Pancreas (tissue), 10 donors: Measurements from ENCODE around the gene CHPF. TPM values are rescaled to one million over a fixed set of nuclear protein-coding genes. Genes with fewer than 3 reads are reported as not detected.

Experiments
- ATAC-seq, 4 donors: fragments of 200-7000 bp; cut with Tn5 transposase; one replicate each; pipeline versions ENCODE4 v1.8.0 to v1.9.1; 2020; ENCODE audit warnings: mild to moderate bottlenecking in 4 of 4, moderate library complexity in 4 of 4
- DNase-seq, 6 donors: peaks; one replicate each; pipeline ENCODE4 v3.0.0-alpha.2; 2020
- FAIRE-seq: peaks from 2 replicates; lab custom pipeline; 2012; peaks lifted over from hg19 to GRCh38; lab: Jason Lieb, UNC
- H3K27ac ChIP-seq, 4 donors: fragments of 200-600 bp; sonication (generic); 1 replicate in 3 of 4; 2 replicates in 1 of 4; pipeline versions ENCODE4 v1.5.0 to v1.8.0; 2020
- H3K27me3 ChIP-seq, 4 donors: fragments of 200-600 bp; one replicate each; pipeline ENCODE4 v1.8.0; 2021
- H3K36me3 ChIP-seq, 3 donors: fragments of 200-600 bp; sonication (generic) in 1 of 3; one replicate each; pipeline versions ENCODE4 v1.5.0 to v1.8.0; 2020 to 2021
- H3K4me1 ChIP-seq, 3 donors: fragments of 200-600 bp; one replicate each; pipeline ENCODE4 v1.8.0; 2021
- H3K4me3 ChIP-seq, 4 donors: fragments of 200-600 bp; sonication (generic) in 2 of 4; one replicate each; pipeline versions ENCODE4 v1.5.0 to v1.8.0; 2020 to 2021
- H3K9me3 ChIP-seq, 4 donors: fragments of 200-600 bp; one replicate each; pipeline ENCODE4 v1.8.0; 2021
- WGBS, 2 donors: extraction: QIAGEN DNeasy Blood & Tissue Kit; methylation state at CpG; one replicate each; pipeline ENCODE4 v1.1.7; 2013; 5-methylcytosine and 5-hydroxymethylcytosine counted together
- intact Hi-C, 3 donors: fragments of 100-400 bp; cut with DNase I; formaldehyde crosslinking; loops; one replicate each; pipeline versions ENCODE4 v1.11.1 to v1.14.2; 2022
- polyA plus RNA-seq, 2 donors: library from polyadenylated mRNA; stranded (reverse); fragments of 200-250 nt; gene quantifications; one replicate each; pipeline ENCODE4 v1.2.3, GENCODE V29; 2013
- total RNA-seq, 6 donors: library from RNA; stranded (reverse); fragmentation: NEBNext Ultra II Directional in 4 of 6; extraction: Animal tissue kit (Norgen Biotek cat#: 25700) in 4 of 6; gene quantifications; one replicate each; pipeline versions ENCODE4 v1.2.1 to v1.2.4, GENCODE V29; 2021 to 2023
- TF ChIP-seq, protein P1 (sequence below), 4 donors: fragments of 200-600 bp; sonication (generic) in 3 of 4; IDR thresholded peaks; one replicate each; pipeline versions ENCODE4 v1.5.0 to v1.8.0; 2021; ENCODE audit warnings: antibody characterized with exemption in 4 of 4
- donor health status: healthy with polysubstance abuse.
- donor health status: DM: no; HTN: no; CAD: no; lungs with moderate emphysema.
- donor health status: DM: no; HTN: no; CAD: no.
- donor health status: control.
- donor health status: control.
- donor health status: Bipolar disorder and iron deficiency.
- donor health status: DM: yes; HTN: yes; CAD: no.
- donor health status: DM: no; HTN: no; CAD: no.
- donor health status: DM: no; HTN: no; CAD: no.
- donor health status: DM: yes; HTN: yes; CAD: no.

CHPF gene
- total and polyA plus RNA-seq, 8 donors, result 55.1 to 105 (median 68.5) TPM

DNA sequence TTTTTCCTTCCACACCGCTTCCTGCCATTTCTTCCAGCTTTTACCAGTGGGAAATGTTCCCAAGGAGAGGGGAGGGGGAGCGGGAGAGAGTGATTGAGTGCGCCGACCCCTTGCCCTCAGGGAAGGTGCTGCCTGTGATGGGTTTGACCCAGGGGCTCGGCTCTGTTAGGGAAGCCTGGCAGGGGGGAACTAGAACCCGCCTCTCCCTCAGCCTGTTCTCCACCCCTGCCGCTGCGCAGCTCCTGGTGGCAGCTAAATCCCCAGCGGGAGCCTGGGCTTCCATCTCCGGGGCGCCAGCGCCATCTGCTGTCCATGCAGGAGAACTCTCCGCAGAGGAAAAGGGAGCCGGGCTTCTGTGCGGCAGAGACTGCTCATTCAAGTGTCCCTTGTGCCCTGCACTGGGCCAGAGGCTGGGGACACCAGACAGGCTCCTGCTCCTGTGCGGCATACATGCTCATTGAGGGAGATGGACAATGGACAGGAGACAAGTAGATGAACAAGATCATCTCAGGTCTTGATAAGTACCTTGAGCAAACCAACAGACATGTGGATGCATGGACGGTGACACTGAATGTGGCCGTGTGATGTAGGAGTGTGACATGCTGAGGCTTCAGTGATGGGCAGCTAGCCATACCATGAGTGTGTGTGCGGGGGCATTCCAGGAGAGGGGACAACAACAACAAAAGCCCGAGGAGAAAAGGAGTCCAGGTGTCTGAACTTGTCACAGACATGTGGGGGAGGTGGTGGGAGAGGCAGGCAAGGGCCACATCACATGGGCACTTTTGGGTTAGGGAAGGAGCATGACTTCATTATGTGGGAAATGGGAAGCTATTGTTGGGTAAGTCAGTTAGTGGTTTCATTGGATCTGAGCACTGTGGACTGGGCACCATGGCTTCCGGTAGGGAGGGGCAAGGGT, 13.3 kb downstream of the CHPF start:
- peaks cover 0 to 17% (median 0%) of the 10 kb centered on the region in 4 donors for H3K27me3 ChIP-seq
- DNase-seq, result peak; percentile 77 to 97 (median 89)
- H3K4me3 ChIP-seq, result no peak overlapping the region
- intact Hi-C loops, result loop anchor here in 2 of 3 donors (5.0 to 10.0 kb wide), 3 partner anchors 63 to 114 kb away; no protein-coding TSS in a partner anchor
- H3K9me3 ChIP-seq, result no peaks in the 10 kb centered on the region
- ATAC-seq, result peak; percentile 94 to 98 (median 95)
- no peak for FAIRE-seq
- WGBS, 2 donors, result 13 to 18% methylated on average over 20 to 21 of the region's 21 CpGs
- H3K36me3 ChIP-seq, result no peaks in the 10 kb centered on the region
- TF ChIP-seq, protein P1, sequence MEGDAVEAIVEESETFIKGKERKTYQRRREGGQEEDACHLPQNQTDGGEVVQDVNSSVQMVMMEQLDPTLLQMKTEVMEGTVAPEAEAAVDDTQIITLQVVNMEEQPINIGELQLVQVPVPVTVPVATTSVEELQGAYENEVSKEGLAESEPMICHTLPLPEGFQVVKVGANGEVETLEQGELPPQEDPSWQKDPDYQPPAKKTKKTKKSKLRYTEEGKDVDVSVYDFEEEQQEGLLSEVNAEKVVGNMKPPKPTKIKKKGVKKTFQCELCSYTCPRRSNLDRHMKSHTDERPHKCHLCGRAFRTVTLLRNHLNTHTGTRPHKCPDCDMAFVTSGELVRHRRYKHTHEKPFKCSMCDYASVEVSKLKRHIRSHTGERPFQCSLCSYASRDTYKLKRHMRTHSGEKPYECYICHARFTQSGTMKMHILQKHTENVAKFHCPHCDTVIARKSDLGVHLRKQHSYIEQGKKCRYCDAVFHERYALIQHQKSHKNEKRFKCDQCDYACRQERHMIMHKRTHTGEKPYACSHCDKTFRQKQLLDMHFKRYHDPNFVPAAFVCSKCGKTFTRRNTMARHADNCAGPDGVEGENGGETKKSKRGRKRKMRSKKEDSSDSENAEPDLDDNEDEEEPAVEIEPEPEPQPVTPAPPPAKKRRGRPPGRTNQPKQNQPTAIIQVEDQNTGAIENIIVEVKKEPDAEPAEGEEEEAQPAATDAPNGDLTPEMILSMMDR (IDR thresholded peaks at IDR 0.05), result peak; percentile 93 to 99 (median 95)
- no peak overlapping the region for H3K27ac ChIP-seq
- no peaks in the 10 kb centered on the region for H3K4me1 ChIP-seq

DNA sequence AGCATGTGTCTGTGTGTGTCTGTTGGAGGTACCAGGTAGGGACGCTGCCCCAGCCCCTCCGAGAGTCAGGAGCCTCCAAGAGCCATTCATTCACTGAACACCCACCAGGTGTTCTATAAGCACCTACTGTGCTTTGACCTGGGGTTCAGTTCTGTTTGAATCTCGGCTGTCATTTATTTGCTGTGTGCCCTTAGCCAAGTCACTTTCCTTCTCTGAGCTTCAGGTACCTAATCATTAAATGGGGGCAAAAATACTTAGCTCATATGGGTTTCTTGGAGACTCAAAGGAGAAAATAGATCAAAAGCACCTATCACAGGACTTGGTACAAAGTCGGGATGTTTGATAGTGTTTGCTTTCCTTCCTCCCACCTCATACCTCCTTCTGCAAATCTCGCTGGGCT, 16.1 kb downstream of the CHPF start:
- TF ChIP-seq, protein P1 (IDR thresholded peaks at IDR 0.05), result no peak
- no peak for FAIRE-seq

DNA sequence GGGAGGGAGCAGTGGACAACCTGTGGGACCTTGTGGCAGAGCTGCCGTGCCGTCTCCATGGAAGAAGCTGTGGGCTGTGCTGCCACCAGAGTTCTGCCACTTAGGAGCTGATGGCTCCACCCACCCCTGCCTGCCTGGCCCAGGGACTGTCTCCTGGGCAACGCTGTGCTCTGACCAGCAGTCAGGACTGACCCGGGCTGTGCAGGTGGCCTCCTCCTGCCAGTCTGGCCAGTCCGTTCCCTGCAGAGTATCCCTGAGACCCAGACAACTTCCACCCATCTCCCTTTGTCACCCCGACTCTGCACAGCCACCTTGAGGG, 16.6 kb downstream of the CHPF start:
- Histone ChIP-seq H3K4me1 (no peaks in the 10 kb centered on the region), H3K36me3 (no peaks in the 10 kb centered on the region), H3K4me3 (no peak overlapping the region), H3K27me3 (peaks cover 0 to 35% (median 0%) of the 10 kb centered on the region in 4 donors), H3K27ac (no peak overlapping the region), H3K9me3 (no peaks in the 10 kb centered on the region)
- TF ChIP-seq, protein P1 (IDR thresholded peaks at IDR 0.05), result no peak
- intact Hi-C loops, result loop anchor here in 2 of 3 donors (5.0 kb wide), 2 partner anchors 50 to 120 kb away; no protein-coding TSS in a partner anchor
- DNase-seq, result peak in 4 of 6 donors; percentile 29 to 78 (median 52)
- WGBS, 2 donors, result 13 to 15% methylated on average over 6 of the region's 6 CpGs
- no peak for FAIRE-seq
- peak; percentile 41 to 77 (median 66) for ATAC-seq

More for the DNA sequence above, 16.1 kb downstream of the CHPF start:
- H3K4me3 ChIP-seq, result no peak overlapping the region
- H3K4me1 ChIP-seq, result no peaks in the 10 kb centered on the region
- no peaks in the 10 kb centered on the region for H3K36me3 ChIP-seq
- ATAC-seq (no peak), DNase-seq (no peak)
- peaks cover 0 to 35% (median 0%) of the 10 kb centered on the region in 4 donors for H3K27me3 ChIP-seq
- H3K27ac ChIP-seq, result no peak overlapping the region
- H3K9me3 ChIP-seq, result no peaks in the 10 kb centered on the region
- 27 to 44% methylated on average over 5 of the region's 5 CpGs for WGBS, 2 donors
- intact Hi-C loops, result loop anchor here in 2 of 3 donors (5.0 kb wide), 2 partner anchors 50 to 120 kb away; no protein-coding TSS in a partner anchor

DNA sequence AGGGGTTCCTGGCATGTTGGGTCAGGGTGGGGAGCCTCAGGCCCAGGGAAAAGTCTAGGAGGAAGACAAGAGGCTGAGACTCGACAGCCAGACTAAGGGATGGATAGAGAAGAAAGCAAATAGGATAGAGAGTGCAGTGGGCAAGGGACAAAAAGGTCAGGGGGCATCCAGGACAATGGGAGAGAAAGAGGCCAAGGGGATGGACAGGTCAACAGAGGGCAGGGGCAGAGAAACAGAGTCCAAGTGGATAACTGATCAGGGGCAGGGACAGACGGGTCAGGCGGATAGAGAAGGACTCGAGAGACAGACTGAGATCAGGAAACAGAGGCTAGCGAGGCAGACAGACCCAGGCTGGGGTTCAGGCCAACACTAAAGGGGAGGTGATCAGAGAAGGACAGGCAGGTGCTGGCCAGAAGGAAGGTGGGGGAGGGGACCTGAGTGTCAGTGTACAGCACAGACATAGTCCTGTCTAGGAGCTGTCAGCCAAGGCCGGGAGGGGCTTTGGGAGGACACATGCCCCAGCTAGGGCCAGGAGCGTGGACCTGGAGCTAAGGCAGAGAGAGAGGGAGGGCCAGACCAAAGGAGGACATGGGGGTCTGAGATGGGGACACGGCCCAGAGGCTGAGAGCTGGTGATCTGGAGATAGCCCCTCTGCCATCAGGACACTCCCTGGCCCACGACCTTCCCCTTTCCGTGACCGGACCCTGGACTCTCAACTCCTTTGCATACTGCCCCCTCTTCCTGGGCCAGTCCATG, 17.1 kb downstream of the CHPF start:
- intact Hi-C loops, result loop anchor here in 2 of 3 donors (5.0 kb wide), 2 partner anchors 49 to 119 kb away; no protein-coding TSS in a partner anchor
- TF ChIP-seq, protein P1 (IDR thresholded peaks at IDR 0.05), result no peak
- ATAC-seq (no peak), DNase-seq (peak in 1 of 6 donors; percentile 60), FAIRE-seq (no peak)
- H3K27ac ChIP-seq, result no peak overlapping the region
- peaks cover 0 to 35% (median 0%) of the 10 kb centered on the region in 4 donors for H3K27me3 ChIP-seq
- H3K36me3 ChIP-seq, result no peaks in the 10 kb centered on the region
- H3K4me3 ChIP-seq, result no peak overlapping the region
- H3K9me3 ChIP-seq, result no peaks in the 10 kb centered on the region
- no peaks in the 10 kb centered on the region for H3K4me1 ChIP-seq
- 48 to 49% methylated on average over 9 to 11 of the region's 11 CpGs for WGBS, 2 donors
